ENCODE data around the gene GGCX. TPM values are rescaled to one million over a fixed set of nuclear protein-coding genes. Genes with fewer than 3 reads are reported as not detected.

The GGCX gene
- total and polyA plus RNA-seq, 2 of the 13 experiments (the other 11 are each of a cell fraction or from before 2014, with no cell fraction given) = 72.5 to 103 TPM

GRCh38 chr2:85537600-85538506 is 23.4 kb downstream of the GGCX start (continued):
- TF ChIP-seq ZNF543 (CRISPR knock-in tag; IDR thresholded peaks at IDR 0.05) (peak; percentile 79), NR2F2 (IDR thresholded peaks at IDR 0.05; ENCODE audit: borderline replicate concordance, low read depth) (peak; percentile 34; the same call in 1 of the 2 replicates), TFAP4 (IDR thresholded peaks at IDR 0.05; ENCODE audit: borderline replicate concordance, low read depth) (peak; percentile 36; the same call in 1 of the 2 replicates), ZNF574 (CRISPR knock-in tag; IDR thresholded peaks at IDR 0.05) (peak; percentile 50; the same call in 1 of the 2 replicates), PCBP1 (IDR thresholded peaks at IDR 0.05; ENCODE audit: borderline replicate concordance, low read depth, low read length) (0 out of 2 replicates have a peak, but pooled peaks have one; percentile 33), ATF7 (IDR thresholded peaks at IDR 0.05) (no peak), ATF7 (CRISPR knock-in tag; IDR thresholded peaks at IDR 0.05) (0 out of 2 replicates have a peak, but pooled peaks have one; percentile 25), SOX5 (CRISPR knock-in tag; IDR thresholded peaks at IDR 0.05; ENCODE audit: borderline replicate concordance) (peak; percentile 17; the same call in 1 of the 2 replicates), ARID4A (CRISPR knock-in tag; IDR thresholded peaks at IDR 0.05; ENCODE audit: borderline replicate concordance) (no peak; the same call in 1 of the 2 replicates), ZNF724P (CRISPR knock-in tag; IDR thresholded peaks at IDR 0.05; ENCODE audit: borderline replicate concordance) (no peak), CCDC6 (CRISPR knock-in tag; IDR thresholded peaks at IDR 0.05) (peak; percentile 56), STAG1 (CRISPR knock-in tag; IDR thresholded peaks at IDR 0.05) (peak; percentile 58), ZNF451 (CRISPR knock-in tag; IDR thresholded peaks at IDR 0.05) (0 out of 2 replicates have a peak, but pooled peaks have one; percentile 47), PHB2 (IDR thresholded peaks at IDR 0.05; ENCODE audit: partially characterized antibody) (no peak), FOXC1 (CRISPR knock-in tag; IDR thresholded peaks at IDR 0.05; ENCODE audit: borderline replicate concordance) (peak; percentile 30; the same call in 1 of the 2 replicates), ZNF3 (CRISPR knock-in tag; IDR thresholded peaks at IDR 0.05) (no peak), RXRB (CRISPR knock-in tag; IDR thresholded peaks at IDR 0.05; ENCODE audit: borderline replicate concordance) (peak; percentile 16; the same call in 1 of the 2 replicates), ZNF770 (CRISPR knock-in tag; IDR thresholded peaks at IDR 0.05) (peak; percentile 15; the same call in 1 of the 2 replicates), NFKBIZ (CRISPR knock-in tag; IDR thresholded peaks at IDR 0.05) (peak; percentile 16; the same call in 1 of the 2 replicates)

All from HepG2 (cell line).